Skeletal muscle satellite cell (primary cell): ENCODE results near the gene OARD1.
"Not testable (repeated sequence)": the region's sequence is repeated elsewhere in the genome, so short reads cannot be mapped to it uniquely, and the experiment has no call there.

Experiments
- H3K27me3 ChIP-seq: 2 replicates; pipeline ENCODE4 v1.7.0; 2013; ENCODE audit warnings: low read length; ENCODE audit not compliant: control insufficient read depth, insufficient read depth
- H3K36me3 ChIP-seq: 2 replicates; pipeline ENCODE4 v1.7.0; 2013; ENCODE audit warnings: mild to moderate bottlenecking, control low read depth, low read length; ENCODE audit not compliant: insufficient read depth
- H3K4me1 ChIP-seq: 2 replicates; pipeline ENCODE4 v1.7.0; 2013; ENCODE audit warnings: low read length; ENCODE audit not compliant: control insufficient read depth, insufficient read depth
- H3K4me2 ChIP-seq: 2 replicates; pipeline ENCODE4 v1.7.0; 2013; ENCODE audit warnings: mild to moderate bottlenecking, low read length
- H3K4me3 ChIP-seq: 2 replicates; pipeline ENCODE4 v1.7.0; 2013; ENCODE audit warnings: low read length
- H3K9ac ChIP-seq: 2 replicates; pipeline ENCODE4 v1.7.0; 2013; ENCODE audit warnings: mild to moderate bottlenecking, low read depth, low read length, moderate library complexity
- H3K9me3 ChIP-seq: replicated peaks from 2 replicates; pipeline ENCODE4 v1.7.0; 2013; ENCODE audit warnings: mild to moderate bottlenecking, control low read depth, low read length

The OARD1 gene

DNA sequence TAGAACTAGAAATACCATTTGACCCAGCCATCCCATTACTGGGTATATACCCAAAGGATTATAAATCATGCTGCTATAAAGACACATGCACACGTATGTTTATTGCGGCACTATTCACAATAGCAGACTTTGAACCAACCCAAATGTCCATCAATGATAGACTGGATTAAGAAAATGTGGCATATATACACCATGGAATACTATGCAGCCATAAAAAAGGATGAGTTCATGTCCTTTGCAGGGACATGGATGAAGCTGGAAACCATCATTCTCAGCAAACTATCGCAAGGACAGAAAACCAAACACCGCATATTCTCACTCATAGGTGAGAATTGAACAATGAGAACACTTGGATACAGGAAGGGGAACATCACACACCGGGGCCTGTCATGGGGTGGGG is 56.3 kb downstream of the OARD1 start:
- not testable (repeated sequence) for H3K9ac ChIP-seq, H3K27me3 ChIP-seq, H3K36me3 ChIP-seq, H3K4me1 ChIP-seq, H3K4me2 ChIP-seq, H3K9me3 ChIP-seq, H3K4me3 ChIP-seq

DNA sequence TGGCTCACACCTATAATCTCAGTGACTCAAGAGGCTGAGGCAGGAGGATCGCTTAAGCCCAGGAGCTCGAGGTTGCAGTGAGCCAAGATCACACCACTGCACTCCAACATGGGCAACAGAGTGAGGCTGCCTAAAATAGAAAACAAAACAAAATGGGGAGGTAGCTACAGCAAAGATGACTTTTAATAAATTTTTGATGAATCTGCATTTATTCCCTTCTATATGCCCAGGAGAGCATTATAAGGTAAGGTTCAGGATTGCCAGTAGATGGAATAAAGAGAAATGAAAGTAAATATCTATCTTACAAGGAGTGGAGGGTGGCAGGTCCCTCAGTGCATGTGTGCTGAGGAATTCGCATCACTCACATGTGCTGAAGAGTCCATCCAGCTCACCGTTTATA is 57.4 kb downstream of the OARD1 start:
- H3K4me3 ChIP-seq: no peak overlapping the region
- no peak overlapping the region for H3K4me2 ChIP-seq
- no peaks in the 10 kb centered on the region for H3K36me3 ChIP-seq
- H3K27me3 ChIP-seq: peaks cover 5% of the 10 kb centered on the region
- no peaks in the 10 kb centered on the region for H3K4me1 ChIP-seq
- H3K9me3 ChIP-seq: no peaks in the 10 kb centered on the region
- H3K9ac ChIP-seq: no peak overlapping the region
